H1 (cell line): ENCODE results near the gene NKAIN2. TPM values are rescaled to one million over a fixed set of nuclear protein-coding genes. Genes with fewer than 3 reads are reported as not detected.

Source experiments
- CTCF ChIA-PET: fragments of 300-600 bp; sonication (Branson Sonifier 250); formaldehyde crosslinking; loops from one replicate; lab custom pipeline; 2021; ENCODE audit not compliant: partially characterized antibody; lab: Charles Lee
- POLR2A ChIA-PET: fragments of 300-600 bp; sonication (Branson Sonifier 250); formaldehyde crosslinking; loops from one replicate; lab custom pipeline; 2021; ENCODE audit warnings: inconsistent platforms; ENCODE audit not compliant: partially characterized antibody; lab: Charles Lee
- DNase-seq, 2 experiments: peaks; one replicate each; pipeline versions ENCODE4 v3.0.0 to v3.0.0-alpha.2; 2010 to 2022; ENCODE audit warnings: low spot score in 2 of 2, low read depth in 1 of 2, mixed read lengths in 1 of 2
- FAIRE-seq: peaks from 2 replicates; lab custom pipeline; 2011; peaks lifted over from hg19 to GRCh38; lab: Jason Lieb, UNC
- H2AFZ ChIP-seq: 2 replicates; pipeline ENCODE4 v1.8.1; 2012; ENCODE audit warnings: low read length, inconsistent platforms
- H2AK5ac ChIP-seq: 2 replicates; pipeline ENCODE4 v1.6.1; 2013; ENCODE audit warnings: low read depth, low read length
- H2BK120ac ChIP-seq: replicated peaks from 2 replicates; pipeline ENCODE3; 2013; ENCODE audit warnings: low read depth, low read length, inconsistent platforms
- H2BK12ac ChIP-seq: 2 replicates; pipeline ENCODE4 v1.6.1; 2013; ENCODE audit warnings: low read depth, low read length
- H2BK15ac ChIP-seq: 2 replicates; pipeline ENCODE4 v1.6.1; 2013; ENCODE audit warnings: low read length
- H2BK20ac ChIP-seq: 2 replicates; pipeline ENCODE4 v1.6.1; 2013; ENCODE audit warnings: low read length
- H2BK5ac ChIP-seq: 2 replicates; pipeline ENCODE4 v1.6.1; 2013; ENCODE audit warnings: low read depth, low read length
- H3K14ac ChIP-seq: 2 replicates; pipeline ENCODE4 v1.6.1; 2013; ENCODE audit warnings: inconsistent platforms; ENCODE audit not compliant: insufficient read length
- H3K18ac ChIP-seq: 2 replicates; pipeline ENCODE4 v1.6.1; 2013; ENCODE audit warnings: low read length; ENCODE audit errors: extremely low read depth
- H3K23ac ChIP-seq: 2 replicates; pipeline ENCODE4 v1.6.1; 2013; ENCODE audit warnings: inconsistent platforms; ENCODE audit not compliant: insufficient read length
- H3K23me2 ChIP-seq: 2 replicates; pipeline ENCODE4 v1.6.1; 2013; ENCODE audit warnings: low read depth, low read length
- H3K27ac ChIP-seq: 2 replicates; pipeline ENCODE4 v1.6.1; 2011; ENCODE audit warnings: low read depth, low read length, inconsistent platforms
- H3K27me3 ChIP-seq, 4 experiments: replicated peaks in 1 of 4; 1 replicate in 1 of 4; 2 replicates in 3 of 4; pipeline versions ENCODE4 v1.6.1 to v1.8.1; 2011 to 2013; ENCODE audit warnings: low read length in 3 of 4, mild to moderate bottlenecking in 3 of 4, inconsistent platforms in 2 of 4, mixed read lengths in 2 of 4, moderate library complexity in 1 of 4; ENCODE audit not compliant: control insufficient read depth in 3 of 4, insufficient read depth in 3 of 4; ENCODE audit errors: extremely low read depth in 1 of 4
- H3K36me3 ChIP-seq, 4 experiments: 2 replicates each; pipeline versions ENCODE4 v1.6.1 to v1.8.1; 2011 to 2013; ENCODE audit warnings: mild to moderate bottlenecking in 4 of 4, low read length in 3 of 4, moderate library complexity in 2 of 4, control low read depth in 1 of 4, inconsistent platforms in 1 of 4; ENCODE audit not compliant: insufficient read depth in 4 of 4, control insufficient read depth in 2 of 4
- H3K4ac ChIP-seq: replicated peaks from 2 replicates; pipeline ENCODE3; 2013; ENCODE audit warnings: low read length, low read depth, mixed read lengths, inconsistent platforms; ENCODE audit not compliant: insufficient read length
- H3K4me1 ChIP-seq, 4 experiments: replicated peaks in 1 of 4; 1 replicate in 1 of 4; 2 replicates in 3 of 4; pipeline versions ENCODE4 v1.6.1 to v1.8.1; 2011 to 2013; ENCODE audit warnings: low read length in 3 of 4, inconsistent platforms in 2 of 4, mixed read lengths in 1 of 4; ENCODE audit not compliant: insufficient read depth in 4 of 4, control insufficient read depth in 3 of 4
- H3K4me2 ChIP-seq, 2 experiments: 2 replicates each; pipeline versions ENCODE4 v1.6.1 to v1.8.1; 2011 to 2013; ENCODE audit warnings: low read depth in 2 of 2, low read length in 2 of 2, control low read depth in 1 of 2, inconsistent platforms in 1 of 2, mild to moderate bottlenecking in 1 of 2; ENCODE audit not compliant: insufficient read depth in 1 of 2
- H3K4me3 ChIP-seq, 4 experiments: fragments of 200-600, 300-600 bp in 1 of 4; sonication (generic), shearing (Covaris generic), sonication (Bioruptor Twin) in 1 of 4; 2 replicates each; pipeline versions ENCODE4 v1.5.1 to v1.8.1; 2011 to 2016; ENCODE audit warnings: low read length in 4 of 4, low read depth in 3 of 4, control low read depth in 2 of 4, inconsistent platforms in 2 of 4, mild to moderate bottlenecking in 2 of 4, mixed read lengths in 1 of 4, moderate library complexity in 1 of 4; ENCODE audit not compliant: insufficient read depth in 2 of 4; ENCODE audit errors: extremely low read depth in 1 of 4
- H3K56ac ChIP-seq: replicated peaks from 2 replicates; pipeline ENCODE3; 2013; ENCODE audit warnings: low read depth, mild to moderate bottlenecking, mixed read lengths, low read length, inconsistent platforms; ENCODE audit not compliant: insufficient read length
- H3K79me1 ChIP-seq: 2 replicates; pipeline ENCODE4 v1.6.1; 2013; ENCODE audit warnings: low read depth, low read length, control low read depth
- H3K79me2 ChIP-seq, 2 experiments: 2 replicates each; pipeline versions ENCODE4 v1.6.1 to v1.8.1; 2012 to 2013; ENCODE audit warnings: low read length in 2 of 2, mild to moderate bottlenecking in 2 of 2, inconsistent platforms in 1 of 2; ENCODE audit not compliant: insufficient read depth in 2 of 2, control insufficient read depth in 1 of 2
- H3K9ac ChIP-seq, 4 experiments: replicated peaks in 1 of 4; 1 replicate in 1 of 4; 2 replicates in 3 of 4; pipeline versions ENCODE4 v1.6.1 to v1.8.1; 2011 to 2013; ENCODE audit warnings: low read depth in 3 of 4, low read length in 3 of 4, control low read depth in 2 of 4, mild to moderate bottlenecking in 2 of 4, moderate library complexity in 2 of 4, inconsistent platforms in 1 of 4; ENCODE audit errors: extremely low read depth in 1 of 4
- H3K9me3 ChIP-seq, 2 experiments: 2 replicates each; pipeline versions ENCODE4 v1.6.1 to v1.8.1; 2012 to 2013; ENCODE audit warnings: mild to moderate bottlenecking in 2 of 2, moderate library complexity in 2 of 2, control low read depth in 1 of 2, inconsistent platforms in 1 of 2, low read depth in 1 of 2, low read length in 1 of 2, mixed read lengths in 1 of 2; ENCODE audit not compliant: insufficient read depth in 2 of 2
- H4K20me1 ChIP-seq, 2 experiments: replicated peaks in 1 of 2; 2 replicates each; pipeline versions ENCODE3 to v1.8.1; 2011 to 2013; ENCODE audit warnings: inconsistent platforms in 2 of 2, low read length in 2 of 2, mild to moderate bottlenecking in 1 of 2; ENCODE audit not compliant: insufficient read depth in 2 of 2, control insufficient read depth in 1 of 2
- H4K5ac ChIP-seq: 2 replicates; pipeline ENCODE4 v1.6.1; 2013; ENCODE audit warnings: low read length, low read depth, mixed read lengths, inconsistent platforms; ENCODE audit not compliant: insufficient read length
- H4K8ac ChIP-seq: 2 replicates; pipeline ENCODE4 v1.8.0; 2013; ENCODE audit warnings: mild to moderate bottlenecking, moderate library complexity, low read length, inconsistent platforms; ENCODE audit not compliant: insufficient read depth; ENCODE audit errors: extremely low read depth
- H4K91ac ChIP-seq: replicated peaks from 2 replicates; pipeline ENCODE3; 2013; ENCODE audit warnings: low read length, mixed read lengths, inconsistent platforms; ENCODE audit not compliant: insufficient read length
- CEBPB ChIP-seq: IDR thresholded peaks from 2 replicates; pipeline ENCODE4 v1.6.1; 2012; ENCODE audit warnings: low read depth, low read length
- CTBP2 ChIP-seq: IDR thresholded peaks from 2 replicates; pipeline ENCODE4 v1.7.0; 2011; ENCODE audit warnings: borderline replicate concordance, mild to moderate bottlenecking, moderate library complexity, mixed read lengths, low read length; ENCODE audit not compliant: insufficient read depth, insufficient read length
- GABPA ChIP-seq: IDR thresholded peaks from 2 replicates; pipeline ENCODE4 v1.6.1; 2011; ENCODE audit warnings: mild to moderate bottlenecking, low read length, moderate library complexity, borderline replicate concordance; ENCODE audit not compliant: insufficient read depth
- POU5F1 ChIP-seq: IDR thresholded peaks from 2 replicates; pipeline ENCODE4 v1.6.1; 2011; ENCODE audit warnings: low read depth, mild to moderate bottlenecking, low read length, moderate library complexity
- SIN3A ChIP-seq, 2 experiments: IDR thresholded peaks in 1 of 2; conservative IDR thresholded peaks in 1 of 2; 2 replicates each; pipeline ENCODE4 v1.6.1; 2011 to 2012; ENCODE audit warnings: low read length in 2 of 2, improper control_type of control experiment in 1 of 2, low read depth in 1 of 2, mild to moderate bottlenecking in 1 of 2
- WGBS, 2 experiments: shearing (Covaris generic) in 1 of 2; methylation state at CpG; one replicate each; pipeline versions ENCODE4 v1.1.6 to v1.1.7; 2013 to 2015; ENCODE audit warnings: low lambda C conversion rate in 2 of 2, mixed read lengths in 2 of 2, inconsistent platforms in 1 of 2, low coverage in 1 of 2, missing lambda C conversion rate in 1 of 2; ENCODE audit not compliant: insufficient replicate concordance in 2 of 2, insufficient coverage in 1 of 2, insufficient read length in 1 of 2; ENCODE audit errors: extremely low coverage in 1 of 2, missing lambda C conversion rate in 1 of 2; 5-methylcytosine and 5-hydroxymethylcytosine counted together
- polyA plus RNA-seq, 7 experiments: library from polyadenylated mRNA; depleted of rRNA in 3 of 7; stranded (reverse) in 5 of 7; unstranded in 2 of 7; fragments of >200 nt in 5 of 7; fragments of 200-250 nt in 2 of 7; gene quantifications; 1 replicate in 5 of 7; 2 replicates in 1 of 7; 4 replicates in 1 of 7; pipeline versions ENCODE4 v1.2.1 to v1.2.3, GENCODE V29; 2011 to 2013; ENCODE audit warnings: missing spikeins in 2 of 7, mixed read lengths in 2 of 7
- total RNA-seq: library from RNA; stranded (reverse); fragmentation: NEBNext Ultra II Directional; extraction: Animal tissue kit (Norgen Biotek cat#: 25700); gene quantifications from 2 replicates; pipeline ENCODE4 v1.2.1, GENCODE V29; 2021

Gene NKAIN2
- total and polyA plus RNA-seq, 2 of the 8 experiments (the other 6 are each of a cell fraction or from before 2014, with no cell fraction given) = 0.20 to 0.34 TPM

- Histone ChIP-seq H3K23me2 (no peaks in the 10 kb centered on the region), H3K23ac (no peak overlapping the region), H2BK12ac (no peak overlapping the region), H2AK5ac (no peak overlapping the region), H3K4me3 (no peak overlapping the region), H3K4me2 (no peak overlapping the region), H4K8ac (no peak overlapping the region), H2BK20ac (no peak overlapping the region), H2BK120ac (no peak overlapping the region), H3K18ac (no peak overlapping the region), H2BK5ac (no peak overlapping the region), H3K36me3 (no peaks in the 10 kb centered on the region), H3K14ac (no peak overlapping the region), H4K5ac (no peak overlapping the region), H3K27ac (no peak overlapping the region), H4K91ac (no peak overlapping the region), H3K4ac (no peak overlapping the region), H3K79me1 (no peaks in the 10 kb centered on the region), H3K9ac (no peak overlapping the region), H4K20me1 (no peaks in the 10 kb centered on the region), H2BK15ac (no peak overlapping the region), H3K27me3 (no peaks in the 10 kb centered on the region; a peak in 1 of 7 replicates), H3K9me3 (peaks cover under 1 to 7% of the 10 kb centered on the region in 2 experiments; a peak in 1 of 4 replicates), H3K79me2 (no peaks in the 10 kb centered on the region), H2AFZ (no peak overlapping the region), H3K4me1 (peaks cover 0 to 7% (median 0%) of the 10 kb centered on the region in 4 experiments; a peak in 1 of 7 replicates), H3K56ac (no peak overlapping the region)
- FAIRE-seq (no peak), DNase-seq (no peak)
- ChIA-PET CTCF (interaction anchor here (1.2 kb wide), 1 partner anchor 13 kb away, joined by 3 read pairs; no protein-coding TSS in a partner anchor), POLR2A (no interaction called here)
- WGBS, 2 experiments = 94% methylated on average over 2 of the region's 2 CpGs; no CpG with 5 or more reads in 1 of the 2 experiments
- no peak for TF ChIP-seq POU5F1
- TF ChIP-seq SIN3A (conservative IDR thresholded peaks at IDR 0.05 in 1 of 2, IDR thresholded peaks at IDR 0.05 in 1 of 2; ENCODE audit: low read depth in 1 of 2, low read length in 2 of 2) = no peak
- TF ChIP-seq CEBPB = no peak
- no peak for TF ChIP-seq GABPA
- TF ChIP-seq CTBP2 = no peak
Measured at GRCh38 chr6:124679387-124679786, 875.7 kb downstream of the NKAIN2 start.
